Globus pallidus (tissue), 1 donor: ENCODE results near the gene KDM5B.

Source experiments
- DNase-seq: peaks from one replicate; pipeline ENCODE4 v3.0.0-alpha.2; 2015; ENCODE audit warnings: low spot score

Gene KDM5B

DNA sequence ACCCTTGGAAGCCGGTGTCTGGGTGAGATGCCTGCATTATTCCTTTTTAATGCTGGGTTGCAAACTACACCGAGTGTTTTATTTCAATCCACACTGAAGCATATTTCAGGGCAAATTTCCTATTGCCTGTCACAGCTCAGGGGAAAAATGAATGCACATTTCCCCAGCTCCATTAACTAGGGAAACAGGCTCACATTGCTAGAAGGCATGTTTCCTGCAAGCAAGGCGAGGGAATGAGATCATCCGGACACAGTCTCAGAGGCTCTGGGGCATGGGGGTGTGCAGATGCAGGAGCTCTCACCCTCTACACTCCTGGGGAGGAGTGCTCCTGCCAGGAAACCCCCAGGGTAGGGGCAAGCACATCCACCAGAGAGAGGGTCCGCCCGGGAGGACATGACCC, 122.6 kb downstream of the KDM5B start:
- DNase-seq = no peak

DNA sequence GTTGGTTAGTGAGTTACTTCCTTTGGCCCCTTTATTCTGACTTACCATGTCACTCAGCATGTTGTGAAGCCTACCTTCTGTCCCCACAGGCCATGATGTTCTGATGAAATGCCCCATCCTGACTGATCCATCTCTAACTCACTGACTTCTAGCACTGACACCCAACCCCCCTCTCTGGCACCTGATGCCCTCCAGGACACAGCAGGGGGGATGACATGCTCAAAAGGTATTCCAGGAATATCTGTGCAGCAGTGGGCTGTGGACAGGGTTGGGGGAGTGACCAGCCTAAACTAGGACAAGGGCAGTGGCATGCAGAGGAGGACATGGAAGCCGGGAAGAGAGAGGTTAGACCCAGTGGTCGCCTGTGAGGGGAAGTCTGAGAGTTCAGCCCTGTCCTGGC, 123.5 kb downstream of the KDM5B start:
- DNase-seq = no peak

DNA sequence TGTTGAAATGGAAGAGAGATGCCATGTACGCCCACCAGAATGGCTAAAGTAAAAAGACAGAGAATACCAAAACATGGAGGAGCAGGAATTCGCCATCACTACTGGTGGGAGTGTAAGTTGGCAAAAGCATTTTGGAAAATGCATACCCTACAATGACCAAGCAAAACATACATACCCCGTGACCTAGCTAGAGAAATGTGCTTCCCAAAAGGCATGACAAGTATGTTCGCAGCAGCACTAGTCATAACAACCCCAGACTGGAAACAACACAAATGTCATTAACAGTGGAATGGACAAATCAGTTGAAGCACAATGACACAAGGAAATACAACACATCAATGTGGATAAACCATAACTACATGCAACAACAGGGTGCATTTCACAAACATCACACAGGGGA, 125.2 kb downstream of the KDM5B start:
- no peak for DNase-seq

DNA sequence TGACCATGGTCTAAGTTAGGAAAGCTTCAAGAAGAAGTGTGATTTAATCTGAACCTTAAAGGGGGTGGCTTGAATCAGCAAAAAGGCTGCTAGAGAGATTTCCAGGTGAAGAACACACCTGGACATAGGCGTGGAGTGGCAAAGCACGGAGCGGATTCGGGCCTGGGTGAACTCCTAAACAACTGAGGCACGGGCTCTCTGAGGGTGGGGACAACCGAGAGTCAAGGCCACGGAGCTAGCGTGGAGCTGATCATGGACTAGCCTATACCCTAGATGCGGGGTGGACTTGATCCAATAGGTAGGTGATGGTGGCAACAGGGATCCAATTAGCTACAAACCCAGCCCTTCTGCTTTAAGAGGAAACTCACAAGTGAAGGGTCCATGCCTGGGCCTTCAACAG, 125.7 kb downstream of the KDM5B start:
- no peak for DNase-seq

GRCh38 chr1:202681736-202682420, 126.3 kb downstream of the KDM5B start:
- DNase-seq = no peak

DNA sequence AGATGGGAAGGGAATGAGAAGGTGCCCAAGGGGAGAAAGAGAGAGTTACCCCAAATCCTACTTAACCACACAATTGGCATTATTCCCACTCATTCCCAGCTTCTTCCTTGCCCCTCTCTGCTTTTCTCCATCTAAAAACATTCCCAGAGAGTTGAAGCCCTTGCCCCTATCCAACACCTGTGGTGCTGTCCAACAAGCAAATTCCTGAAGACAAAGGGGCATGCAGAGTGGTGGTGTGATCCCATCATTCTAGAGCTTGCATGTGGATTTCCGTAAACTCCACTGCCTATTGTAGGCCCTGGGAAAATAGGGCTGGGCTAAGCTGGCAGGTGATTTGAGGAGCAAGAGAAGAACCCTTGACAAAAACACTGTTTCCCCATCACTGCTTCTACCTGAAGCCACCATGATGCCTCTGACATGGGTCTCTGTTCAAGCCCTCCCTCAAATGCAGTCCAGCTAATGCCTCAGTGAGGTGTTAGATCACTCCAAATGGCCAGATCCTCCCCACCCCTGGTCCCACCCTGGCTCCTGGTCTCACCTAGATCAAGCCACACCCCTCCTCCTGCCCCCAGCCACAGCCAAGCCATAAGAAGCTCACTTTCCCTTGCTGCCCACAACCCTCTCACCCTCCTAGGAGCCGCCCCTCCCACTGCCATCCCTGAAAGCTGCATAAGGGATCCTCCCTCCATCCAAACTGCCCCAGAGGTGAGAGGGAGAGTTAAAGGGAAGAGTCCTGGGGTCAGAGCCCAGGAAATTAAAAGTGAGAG, 127.5 kb downstream of the KDM5B start:
- DNase-seq = no peak

- DNase-seq = no peak
Observed at GRCh38 chr1:202679406-202680177, 128.6 kb downstream of the KDM5B start.

- no peak for DNase-seq
Observed at GRCh38 chr1:202677433-202677832, 130.8 kb downstream of the KDM5B start.
